Keratinocyte (primary cell): ENCODE results near the gene TAOK2. TPM values are rescaled to one million over a fixed set of nuclear protein-coding genes. Genes with fewer than 3 reads are reported as not detected.
A peak's percentile ranks its signal among the peaks of the same experiment; 100 is the strongest.

Source experiments
- DNase-seq: peaks from one replicate; pipeline ENCODE4 v3.0.0-alpha.2; 2011; ENCODE audit warnings: low read depth, missing footprints, low spot score
- FAIRE-seq: peaks from 2 replicates; lab custom pipeline; 2011; peaks lifted over from hg19 to GRCh38; lab: Jason Lieb, UNC
- H2AFZ ChIP-seq: 2 replicates; pipeline ENCODE4 v1.6.0; 2012; ENCODE audit warnings: low read length, control low read depth, inconsistent platforms; ENCODE audit not compliant: control insufficient read depth
- H3K27ac ChIP-seq: 2 replicates; pipeline ENCODE4 v1.5.1; 2011; ENCODE audit warnings: low read length; ENCODE audit not compliant: control insufficient read depth, insufficient read depth
- H3K27me3 ChIP-seq: 3 replicates; pipeline ENCODE4 v1.6.0; 2011; ENCODE audit warnings: low read length; ENCODE audit not compliant: control insufficient read depth, insufficient read depth; ENCODE audit errors: extremely low read depth
- H3K36me3 ChIP-seq, 2 experiments: 2 replicates in 1 of 2; 3 replicates in 1 of 2; pipeline ENCODE4 v1.5.1; 2011; ENCODE audit warnings: low read length in 2 of 2, mild to moderate bottlenecking in 1 of 2; ENCODE audit not compliant: control insufficient read depth in 2 of 2, insufficient read depth in 2 of 2; ENCODE audit errors: extremely low read depth in 1 of 2
- H3K4me1 ChIP-seq: 3 replicates; pipeline ENCODE4 v1.5.1; 2011; ENCODE audit warnings: low read length; ENCODE audit not compliant: control insufficient read depth, insufficient read depth; ENCODE audit errors: extremely low read depth
- H3K4me2 ChIP-seq: 3 replicates; pipeline ENCODE4 v1.6.0; 2011; ENCODE audit warnings: low read depth, low read length; ENCODE audit not compliant: control insufficient read depth, insufficient read depth; ENCODE audit errors: extremely low read depth
- H3K4me3 ChIP-seq, 3 experiments: fragments of 200-600 bp in 1 of 3; sonication (generic) in 1 of 3; 2 replicates in 2 of 3; 3 replicates in 1 of 3; pipeline ENCODE4 v1.5.1; 2011 to 2016; ENCODE audit warnings: low read length in 3 of 3, mild to moderate bottlenecking in 3 of 3, control low read depth in 2 of 3, inconsistent platforms in 1 of 3, low read depth in 1 of 3, mixed read lengths in 1 of 3, mixed run types in 1 of 3, moderate library complexity in 1 of 3; ENCODE audit not compliant: control insufficient read depth in 2 of 3, insufficient read depth in 2 of 3; ENCODE audit errors: extremely low read depth in 1 of 3
- H3K79me2 ChIP-seq: 2 replicates; pipeline ENCODE4 v1.6.0; 2012; ENCODE audit warnings: low read length; ENCODE audit not compliant: control insufficient read depth, insufficient read depth
- H3K9ac ChIP-seq: 3 replicates; pipeline ENCODE4 v1.6.0; 2011; ENCODE audit warnings: low read length; ENCODE audit not compliant: control insufficient read depth, insufficient read depth; ENCODE audit errors: extremely low read depth
- H3K9me1 ChIP-seq: 3 replicates; pipeline ENCODE4 v1.6.0; 2011; ENCODE audit warnings: low read length; ENCODE audit not compliant: control insufficient read depth, insufficient read depth; ENCODE audit errors: extremely low read depth
- H3K9me3 ChIP-seq: 2 replicates; pipeline ENCODE4 v1.5.1; 2012; ENCODE audit warnings: low read depth, low read length; ENCODE audit not compliant: control insufficient read depth
- H4K20me1 ChIP-seq: 3 replicates; pipeline ENCODE4 v1.6.0; 2011; ENCODE audit warnings: low read length; ENCODE audit not compliant: control insufficient read depth, insufficient read depth; ENCODE audit errors: extremely low read depth
- EZH2 ChIP-seq: IDR thresholded peaks from one replicate; pipeline ENCODE4 v1.6.1; 2012; ENCODE audit warnings: inconsistent platforms, mild to moderate bottlenecking, low read length, moderate library complexity
- dilution Hi-C: fragments of 300-500 bp; cut with MboI; formaldehyde crosslinking; loops from one replicate; pipeline ENCODE4 v1.7.0; 2020; ENCODE audit warnings: low sequenced_read_pairs; ENCODE audit not compliant: extremely low pct_ligation_motif_present
- polyA plus RNA-seq, 5 experiments: library from polyadenylated mRNA; depleted of rRNA in 3 of 5; stranded (reverse) in 3 of 5; stranded (forward) in 1 of 5; unstranded in 1 of 5; fragments of >200 nt; gene quantifications; 1 replicate in 1 of 5; 2 replicates in 3 of 5; 3 replicates in 1 of 5; pipeline versions ENCODE4 v1.2.1 to v1.2.3, GENCODE V29; 2011 to 2012; ENCODE audit warnings: missing spikeins in 2 of 5, low read depth in 1 of 5, low replicate concordance in 1 of 5
- TF ChIP-seq, protein P1 (sequence below), 3 experiments: IDR thresholded peaks in 1 of 3; conservative IDR thresholded peaks in 1 of 3; optimal IDR thresholded peaks in 1 of 3; 2 replicates in 2 of 3; 3 replicates in 1 of 3; pipeline versions ENCODE3 to v1.5.1; 2011; ENCODE audit warnings: low read length in 3 of 3, mild to moderate bottlenecking in 3 of 3, moderate library complexity in 2 of 3, control low read depth in 1 of 3, inconsistent platforms in 1 of 3; ENCODE audit not compliant: insufficient read depth in 2 of 3; ENCODE audit errors: extremely low read depth in 1 of 3

TAOK2 gene
- polyA plus RNA-seq, 1 donor (not counting 4 experiments of a cell fraction or from before 2014, with no cell fraction given), result 13.8 TPM

DNA sequence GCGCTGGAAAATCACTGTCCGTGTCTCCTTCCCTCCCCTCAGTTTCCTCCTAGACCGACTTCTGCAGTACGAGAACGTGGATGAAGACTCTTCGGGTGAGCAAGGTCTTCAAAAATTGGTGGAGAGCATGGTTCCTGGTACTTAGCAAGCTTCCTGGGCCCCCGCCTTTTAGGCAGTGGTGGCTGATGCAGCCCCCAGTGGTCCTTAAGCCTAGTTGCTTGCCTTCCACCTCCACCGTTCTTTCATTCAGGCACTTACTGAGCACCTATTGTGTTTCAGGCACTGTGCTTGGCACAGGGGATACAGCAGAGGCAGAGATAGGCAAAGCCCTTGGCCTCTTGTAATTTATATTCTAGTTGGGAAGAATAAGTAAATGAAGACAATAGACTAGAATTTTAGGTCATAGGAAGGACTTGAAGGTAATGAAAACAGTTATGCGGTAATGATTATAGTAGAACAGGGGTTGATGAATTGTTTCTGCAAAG lies 23.1 kb downstream of the TAOK2 start:
- H3K27me3 ChIP-seq, result no peaks in the 10 kb centered on the region
- no peaks in the 10 kb centered on the region for H4K20me1 ChIP-seq
- peak overlapping the region; percentile 67 to 99 (median 92) for H3K4me3 ChIP-seq
- H3K4me1 ChIP-seq, result peaks cover 24% of the 10 kb centered on the region
- DNase-seq, result no peak
- peak overlapping the region; percentile 86 for H2AFZ ChIP-seq
- peak overlapping the region; percentile 95 for H3K9ac ChIP-seq
- dilution Hi-C loops, result no loop called here
- H3K36me3 ChIP-seq, result peaks cover 23 to 33% of the 10 kb centered on the region in 2 experiments
- H3K9me1 ChIP-seq, result no peaks in the 10 kb centered on the region
- H3K79me2 ChIP-seq, result peaks cover 10% of the 10 kb centered on the region
- no peak for FAIRE-seq
- H3K27ac ChIP-seq, result peak overlapping the region; percentile 98
- TF ChIP-seq EZH2, result no peak
- TF ChIP-seq, protein P1, sequence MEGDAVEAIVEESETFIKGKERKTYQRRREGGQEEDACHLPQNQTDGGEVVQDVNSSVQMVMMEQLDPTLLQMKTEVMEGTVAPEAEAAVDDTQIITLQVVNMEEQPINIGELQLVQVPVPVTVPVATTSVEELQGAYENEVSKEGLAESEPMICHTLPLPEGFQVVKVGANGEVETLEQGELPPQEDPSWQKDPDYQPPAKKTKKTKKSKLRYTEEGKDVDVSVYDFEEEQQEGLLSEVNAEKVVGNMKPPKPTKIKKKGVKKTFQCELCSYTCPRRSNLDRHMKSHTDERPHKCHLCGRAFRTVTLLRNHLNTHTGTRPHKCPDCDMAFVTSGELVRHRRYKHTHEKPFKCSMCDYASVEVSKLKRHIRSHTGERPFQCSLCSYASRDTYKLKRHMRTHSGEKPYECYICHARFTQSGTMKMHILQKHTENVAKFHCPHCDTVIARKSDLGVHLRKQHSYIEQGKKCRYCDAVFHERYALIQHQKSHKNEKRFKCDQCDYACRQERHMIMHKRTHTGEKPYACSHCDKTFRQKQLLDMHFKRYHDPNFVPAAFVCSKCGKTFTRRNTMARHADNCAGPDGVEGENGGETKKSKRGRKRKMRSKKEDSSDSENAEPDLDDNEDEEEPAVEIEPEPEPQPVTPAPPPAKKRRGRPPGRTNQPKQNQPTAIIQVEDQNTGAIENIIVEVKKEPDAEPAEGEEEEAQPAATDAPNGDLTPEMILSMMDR (optimal IDR thresholded peaks at IDR 0.05 in 1 of 3, IDR thresholded peaks at IDR 0.05 in 1 of 3, conservative IDR thresholded peaks at IDR 0.05 in 1 of 3; ENCODE audit: extremely low read depth in 1 of 3, insufficient read depth in 2 of 3, low read length in 3 of 3), result no peak
- no peaks in the 10 kb centered on the region for H3K9me3 ChIP-seq
- H3K4me2 ChIP-seq, result peak overlapping the region; percentile 89

DNA sequence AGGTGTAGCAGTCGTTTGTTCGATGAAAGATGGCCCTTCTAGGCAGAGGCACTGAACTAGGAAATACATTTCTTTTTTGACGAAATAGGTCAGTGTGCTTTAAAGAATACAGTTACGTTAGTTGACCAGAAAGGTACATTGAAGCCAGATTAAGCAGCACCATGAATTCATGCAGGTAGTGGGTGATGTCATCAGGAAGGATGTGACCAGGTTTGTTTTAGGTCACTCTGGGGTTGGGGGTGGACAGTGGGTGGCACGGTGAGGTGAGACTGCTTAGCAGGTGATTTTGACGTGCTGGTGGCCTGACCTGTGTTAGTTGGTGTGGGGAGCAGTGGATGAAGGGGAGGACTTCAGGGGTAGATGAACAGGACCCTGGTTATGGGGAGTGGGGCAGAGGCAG lies 25.9 kb downstream of the TAOK2 start:
- H4K20me1 ChIP-seq, result no peaks in the 10 kb centered on the region
- TF ChIP-seq, protein P1 (optimal IDR thresholded peaks at IDR 0.05 in 1 of 3, IDR thresholded peaks at IDR 0.05 in 1 of 3, conservative IDR thresholded peaks at IDR 0.05 in 1 of 3; ENCODE audit: extremely low read depth in 1 of 3, insufficient read depth in 2 of 3, low read length in 3 of 3), result no peak
- no peak for TF ChIP-seq EZH2
- dilution Hi-C loops, result no loop called here
- no peak overlapping the region for H2AFZ ChIP-seq
- FAIRE-seq (no peak), DNase-seq (no peak)
- no peak overlapping the region for H3K27ac ChIP-seq
- H3K9me3 ChIP-seq, result no peaks in the 10 kb centered on the region
- H3K27me3 ChIP-seq, result no peaks in the 10 kb centered on the region
- no peak overlapping the region for H3K4me2 ChIP-seq
- no peak overlapping the region for H3K9ac ChIP-seq
- H3K9me1 ChIP-seq, result no peaks in the 10 kb centered on the region
- H3K4me3 ChIP-seq, result no peak overlapping the region
- peaks cover 14% of the 10 kb centered on the region for H3K4me1 ChIP-seq
- H3K79me2 ChIP-seq, result peaks cover 10% of the 10 kb centered on the region
- H3K36me3 ChIP-seq, result peaks cover 18 to 27% of the 10 kb centered on the region in 2 experiments
